GM12872 (cell line): ENCODE data around the gene IL17RC.

Source experiments
- TF ChIP-seq, protein P1 (sequence below): IDR thresholded peaks from 3 replicates; pipeline ENCODE4 v1.5.1; 2011; ENCODE audit warnings: low read depth, mild to moderate bottlenecking, low read length, moderate library complexity; ENCODE audit not compliant: insufficient read depth

The IL17RC gene

GRCh38 chr3:9955067-9955502 is 38.2 kb downstream of the IL17RC start:
- TF ChIP-seq, protein P1, sequence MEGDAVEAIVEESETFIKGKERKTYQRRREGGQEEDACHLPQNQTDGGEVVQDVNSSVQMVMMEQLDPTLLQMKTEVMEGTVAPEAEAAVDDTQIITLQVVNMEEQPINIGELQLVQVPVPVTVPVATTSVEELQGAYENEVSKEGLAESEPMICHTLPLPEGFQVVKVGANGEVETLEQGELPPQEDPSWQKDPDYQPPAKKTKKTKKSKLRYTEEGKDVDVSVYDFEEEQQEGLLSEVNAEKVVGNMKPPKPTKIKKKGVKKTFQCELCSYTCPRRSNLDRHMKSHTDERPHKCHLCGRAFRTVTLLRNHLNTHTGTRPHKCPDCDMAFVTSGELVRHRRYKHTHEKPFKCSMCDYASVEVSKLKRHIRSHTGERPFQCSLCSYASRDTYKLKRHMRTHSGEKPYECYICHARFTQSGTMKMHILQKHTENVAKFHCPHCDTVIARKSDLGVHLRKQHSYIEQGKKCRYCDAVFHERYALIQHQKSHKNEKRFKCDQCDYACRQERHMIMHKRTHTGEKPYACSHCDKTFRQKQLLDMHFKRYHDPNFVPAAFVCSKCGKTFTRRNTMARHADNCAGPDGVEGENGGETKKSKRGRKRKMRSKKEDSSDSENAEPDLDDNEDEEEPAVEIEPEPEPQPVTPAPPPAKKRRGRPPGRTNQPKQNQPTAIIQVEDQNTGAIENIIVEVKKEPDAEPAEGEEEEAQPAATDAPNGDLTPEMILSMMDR: no peak

DNA sequence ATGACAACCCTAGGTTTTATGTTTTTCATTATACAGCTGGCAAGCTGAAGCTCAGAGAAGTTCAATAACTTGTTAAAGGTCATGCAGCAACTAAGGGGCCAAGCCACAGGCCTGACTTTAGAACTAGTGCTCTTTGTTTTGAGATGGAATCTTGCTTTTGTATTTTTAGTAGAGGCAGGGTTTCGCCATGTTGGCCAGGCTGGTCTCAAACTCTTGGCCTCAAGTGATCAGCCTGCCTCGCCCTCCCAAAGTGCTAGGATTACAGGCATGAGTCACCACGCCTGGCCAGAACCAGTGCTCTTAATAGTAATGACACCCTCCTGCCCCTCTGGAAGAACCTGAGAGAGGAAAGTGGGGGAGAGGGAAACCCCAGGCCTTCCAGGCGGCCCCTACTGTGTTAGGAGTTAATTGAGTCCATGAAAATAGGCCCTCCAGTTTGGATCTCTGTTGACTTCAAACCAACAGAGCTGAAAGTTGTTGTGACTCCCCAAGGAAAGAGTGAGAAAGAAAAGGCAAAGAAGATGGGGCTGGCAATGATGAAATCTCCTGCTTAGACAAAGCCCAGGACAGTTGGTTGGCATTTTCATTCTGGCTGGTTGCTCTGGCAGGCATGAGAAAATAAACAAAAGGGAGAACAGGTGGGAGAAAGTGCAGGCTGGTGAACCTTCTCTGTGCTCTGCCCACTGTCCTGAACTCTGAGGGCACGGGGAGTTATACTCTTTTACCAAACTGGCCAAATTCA is 38.9 kb downstream of the IL17RC start:
- TF ChIP-seq, protein P1: no peak

DNA sequence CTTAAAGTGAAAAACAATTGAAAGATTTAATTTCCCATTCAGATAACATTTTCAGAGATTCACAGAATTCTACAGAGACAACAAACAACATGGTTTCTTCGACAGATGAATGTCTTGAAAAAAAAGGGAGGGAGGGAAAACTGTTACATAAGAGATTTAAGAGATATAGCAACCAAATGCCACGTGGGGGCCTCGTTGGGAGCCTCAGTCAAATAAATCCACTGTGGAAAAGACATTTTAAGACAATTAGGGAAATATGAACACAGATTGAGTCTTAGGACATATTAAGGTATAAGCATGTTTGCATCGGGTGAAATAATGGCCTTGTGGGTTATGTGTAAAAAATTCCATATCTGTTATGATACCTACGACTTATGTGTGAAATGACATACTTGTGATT is 40.3 kb downstream of the IL17RC start:
- TF ChIP-seq, protein P1: no peak

GRCh38 chr3:9965200-9965875 is 48.4 kb downstream of the IL17RC start:
- TF ChIP-seq, protein P1: no peak

DNA sequence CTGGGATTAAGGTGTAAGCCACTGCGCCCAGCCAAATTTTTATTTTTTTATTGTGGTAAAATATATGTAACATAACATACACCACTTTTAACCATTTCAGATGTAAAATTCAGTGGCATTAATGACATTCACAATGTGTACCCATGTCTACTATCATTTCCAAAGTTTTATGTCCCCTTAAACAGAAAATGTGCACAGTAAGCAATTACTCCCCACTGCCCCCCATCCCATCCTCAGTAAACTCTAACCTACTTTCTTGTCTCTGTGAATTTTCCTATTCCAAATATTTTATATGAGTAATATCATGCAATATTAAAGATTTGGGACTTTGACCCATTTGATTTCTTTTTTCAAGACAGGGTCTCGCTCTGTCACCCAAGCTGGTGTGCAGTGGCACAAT is 49.9 kb downstream of the IL17RC start:
- TF ChIP-seq, protein P1: no peak

- TF ChIP-seq, protein P1: no peak
Observed at GRCh38 chr3:9969632-9970019, 52.7 kb downstream of the IL17RC start.

- TF ChIP-seq, protein P1: no peak
Observed at GRCh38 chr3:9970020-9970652, 53.2 kb downstream of the IL17RC start.
